Astrocyte (in vitro differentiated cells and primary cell): Measurements from ENCODE around the gene ZNF784.

ENCODE experiments used
- CTCF ChIP-seq: IDR thresholded peaks from 2 replicates; pipeline ENCODE4 v1.5.1; 2011; ENCODE audit warnings: low read depth, mild to moderate bottlenecking, inconsistent platforms, low read length, moderate library complexity; ENCODE audit not compliant: insufficient read depth
- EZH2 ChIP-seq: IDR thresholded peaks from 2 replicates; pipeline ENCODE4 v1.6.1; 2012; ENCODE audit warnings: mild to moderate bottlenecking, low read length, inconsistent platforms; ENCODE audit not compliant: insufficient read depth

DNA sequence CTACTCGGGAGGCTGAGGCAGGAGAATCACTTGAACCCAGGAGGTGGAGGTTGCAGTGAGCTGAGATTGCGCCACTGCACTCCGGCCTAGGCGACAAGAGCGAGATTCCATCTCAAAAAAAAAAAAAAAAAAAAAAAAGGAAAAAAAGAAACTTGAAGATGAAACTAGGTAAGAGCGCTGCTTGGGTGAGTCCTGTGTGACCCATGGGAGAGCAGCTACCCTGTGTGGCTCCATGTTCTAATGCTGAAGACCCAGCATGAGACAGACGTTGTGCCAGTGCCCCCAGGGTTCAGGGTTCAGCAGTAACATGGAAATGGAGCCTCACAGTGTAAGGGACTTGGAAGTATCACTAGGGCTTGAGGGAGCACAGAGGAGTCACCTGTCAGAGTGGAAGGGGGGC lies 5.9 kb downstream of the ZNF784 start:
- TF ChIP-seq CTCF, result no peak
- no peak for TF ChIP-seq EZH2
